G401.6 (cell line): ENCODE data around the gene BHLHA15.

Experiments used
- FAIRE-seq: peaks from 2 replicates; lab custom pipeline; 2012; peaks lifted over from hg19 to GRCh38; lab: Jason Lieb, UNC

The BHLHA15 gene

GRCh38 chr7:98211221-98211675, at the start of gene BHLHA15:
BHLHA15 (plus strand) TSS chr7:98211439; CDS start chr7:98212310, 871 bp downstream.
- no peak for FAIRE-seq

- no peak for FAIRE-seq
Measured at GRCh38 chr7:98162758-98163157, 48.5 kb upstream of the BHLHA15 start.

GRCh38 chr7:98163269-98163668, 48.0 kb upstream of the BHLHA15 start:
- FAIRE-seq, result no peak

- no peak for FAIRE-seq
Measured at GRCh38 chr7:98163704-98164494, 47.3 kb upstream of the BHLHA15 start.

GRCh38 chr7:98165827-98166667, 45.2 kb upstream of the BHLHA15 start:
- peak; percentile 33 for FAIRE-seq

GRCh38 chr7:98166668-98166970, 44.6 kb upstream of the BHLHA15 start:
- FAIRE-seq, result no peak

- no peak for FAIRE-seq
Measured at GRCh38 chr7:98167653-98168052, 43.6 kb upstream of the BHLHA15 start.

- peak; percentile 89 for FAIRE-seq
Measured at GRCh38 chr7:98168181-98168903, 42.9 kb upstream of the BHLHA15 start.

GRCh38 chr7:98168904-98169621, 42.2 kb upstream of the BHLHA15 start:
- FAIRE-seq, result no peak

- FAIRE-seq, result no peak
Measured at GRCh38 chr7:98170966-98171365, 40.3 kb upstream of the BHLHA15 start.

GRCh38 chr7:98171449-98171848, 39.8 kb upstream of the BHLHA15 start:
- FAIRE-seq, result no peak

GRCh38 chr7:98174334-98175259, 36.6 kb upstream of the BHLHA15 start:
- FAIRE-seq, result no peak

- no peak for FAIRE-seq
Measured at GRCh38 chr7:98175260-98175940, 35.8 kb upstream of the BHLHA15 start.

- no peak for FAIRE-seq
Measured at GRCh38 chr7:98177553-98177952, 33.7 kb upstream of the BHLHA15 start.

GRCh38 chr7:98178321-98178720, 32.9 kb upstream of the BHLHA15 start:
- no peak for FAIRE-seq

GRCh38 chr7:98178762-98179490, 32.3 kb upstream of the BHLHA15 start:
- no peak for FAIRE-seq

GRCh38 chr7:98180751-98181150, 30.5 kb upstream of the BHLHA15 start:
- no peak for FAIRE-seq

GRCh38 chr7:98185101-98185500, 26.1 kb upstream of the BHLHA15 start:
- FAIRE-seq, result no peak

- no peak for FAIRE-seq
Measured at GRCh38 chr7:98186452-98187137, 24.6 kb upstream of the BHLHA15 start.
